Measurements from ENCODE around the gene RBMS1.

The RBMS1 gene

DNA sequence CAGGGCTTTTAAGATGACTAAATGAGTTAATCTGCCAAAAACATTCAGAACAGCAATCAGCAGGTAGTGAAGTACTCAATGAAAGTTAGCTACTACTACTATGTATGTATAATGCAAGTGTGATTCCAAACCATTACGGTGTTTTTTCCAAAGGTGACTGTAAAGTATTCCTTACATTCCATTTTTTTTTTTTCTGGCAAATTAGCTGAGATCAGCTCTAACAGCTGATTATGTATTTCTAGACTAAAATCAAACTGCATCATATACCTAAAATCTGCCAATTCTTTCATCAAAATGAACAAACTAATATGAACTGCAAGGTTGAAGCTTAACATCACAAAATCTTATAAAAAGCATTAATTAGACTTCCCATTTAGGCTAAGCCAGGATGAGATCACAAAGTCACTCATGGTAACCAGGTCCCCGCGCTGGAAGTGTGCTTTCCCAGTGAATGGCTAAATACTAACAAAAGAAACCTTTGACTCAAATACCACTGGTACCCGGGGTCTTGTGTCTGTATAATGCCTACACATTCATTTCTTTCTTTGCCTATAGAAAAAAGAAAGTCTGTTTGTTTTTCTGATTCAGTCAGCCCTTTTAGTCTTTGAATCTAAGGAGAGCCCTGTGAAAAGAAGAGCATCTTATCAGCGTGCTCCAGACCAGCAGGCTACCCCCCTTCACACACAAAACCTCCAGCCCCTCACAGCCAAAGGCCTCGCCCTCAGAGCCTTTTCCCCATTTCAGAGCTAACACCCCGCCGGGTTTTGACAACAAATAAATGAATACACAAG, 88.3 kb downstream of the RBMS1 start:
- peaks cover 4% of the 10 kb centered on the region; the same call in 1 of the 2 replicates for H3F3A ChIP-seq (ENCODE audit: control insufficient read depth, insufficient read depth)
- H4K20me1 ChIP-seq (ENCODE audit: control insufficient read depth, insufficient read depth, low read depth, low read length): no peaks in the 10 kb centered on the region
- TF ChIP-seq EZH2phosphoT487 (IDR thresholded peaks at IDR 0.05; ENCODE audit: borderline replicate concordance, low read length): no peak
- TF ChIP-seq, protein P1, sequence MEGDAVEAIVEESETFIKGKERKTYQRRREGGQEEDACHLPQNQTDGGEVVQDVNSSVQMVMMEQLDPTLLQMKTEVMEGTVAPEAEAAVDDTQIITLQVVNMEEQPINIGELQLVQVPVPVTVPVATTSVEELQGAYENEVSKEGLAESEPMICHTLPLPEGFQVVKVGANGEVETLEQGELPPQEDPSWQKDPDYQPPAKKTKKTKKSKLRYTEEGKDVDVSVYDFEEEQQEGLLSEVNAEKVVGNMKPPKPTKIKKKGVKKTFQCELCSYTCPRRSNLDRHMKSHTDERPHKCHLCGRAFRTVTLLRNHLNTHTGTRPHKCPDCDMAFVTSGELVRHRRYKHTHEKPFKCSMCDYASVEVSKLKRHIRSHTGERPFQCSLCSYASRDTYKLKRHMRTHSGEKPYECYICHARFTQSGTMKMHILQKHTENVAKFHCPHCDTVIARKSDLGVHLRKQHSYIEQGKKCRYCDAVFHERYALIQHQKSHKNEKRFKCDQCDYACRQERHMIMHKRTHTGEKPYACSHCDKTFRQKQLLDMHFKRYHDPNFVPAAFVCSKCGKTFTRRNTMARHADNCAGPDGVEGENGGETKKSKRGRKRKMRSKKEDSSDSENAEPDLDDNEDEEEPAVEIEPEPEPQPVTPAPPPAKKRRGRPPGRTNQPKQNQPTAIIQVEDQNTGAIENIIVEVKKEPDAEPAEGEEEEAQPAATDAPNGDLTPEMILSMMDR (IDR thresholded peaks at IDR 0.05; ENCODE audit: low read depth, low read length, poor library complexity, severe bottlenecking): no peak
- no peaks in the 10 kb centered on the region for H3K36me3 ChIP-seq (ENCODE audit: control insufficient read depth, low read length)
- no peaks in the 10 kb centered on the region for H3K79me2 ChIP-seq (ENCODE audit: control insufficient read depth, low read length)
- no peaks in the 10 kb centered on the region for H3K9me2 ChIP-seq (replicated peaks; ENCODE audit: control insufficient read depth, low read length)
- peaks cover 16% of the 10 kb centered on the region for H3K4me1 ChIP-seq (ENCODE audit: control insufficient read depth, low read length)
- H3K27me3 ChIP-seq (ENCODE audit: control insufficient read depth, low read length): peaks cover 13% of the 10 kb centered on the region
- no peaks in the 10 kb centered on the region for H3K9me3 ChIP-seq (ENCODE audit: control insufficient read depth, insufficient read depth, low read length)
- H3K4me2 ChIP-seq (ENCODE audit: low read length): no peak overlapping the region
- H3K4me3 ChIP-seq (ENCODE audit: low read length): no peak overlapping the region
- no peak overlapping the region for H3K27ac ChIP-seq (ENCODE audit: low read depth, low read length)

- Histone ChIP-seq H3K9me2 (replicated peaks; ENCODE audit: control insufficient read depth, low read length) (no peaks in the 10 kb centered on the region), H3F3A (ENCODE audit: control insufficient read depth, insufficient read depth) (no peaks in the 10 kb centered on the region; the same call in 1 of the 2 replicates), H3K27ac (ENCODE audit: low read depth, low read length) (no peak overlapping the region), H3K79me2 (ENCODE audit: control insufficient read depth, low read length) (no peaks in the 10 kb centered on the region), H4K20me1 (ENCODE audit: control insufficient read depth, insufficient read depth, low read depth, low read length) (no peaks in the 10 kb centered on the region), H3K4me1 (ENCODE audit: control insufficient read depth, low read length) (peaks cover 16% of the 10 kb centered on the region), H3K4me3 (ENCODE audit: low read length) (no peak overlapping the region), H3K9me3 (ENCODE audit: control insufficient read depth, insufficient read depth, low read length) (no peaks in the 10 kb centered on the region), H3K27me3 (ENCODE audit: control insufficient read depth, low read length) (peaks cover 3% of the 10 kb centered on the region), H3K4me2 (ENCODE audit: low read length) (no peak overlapping the region), H3K36me3 (ENCODE audit: control insufficient read depth, low read length) (no peaks in the 10 kb centered on the region)
- TF ChIP-seq, protein P1 (IDR thresholded peaks at IDR 0.05; ENCODE audit: low read depth, low read length, poor library complexity, severe bottlenecking): no peak
- TF ChIP-seq EZH2phosphoT487 (IDR thresholded peaks at IDR 0.05; ENCODE audit: borderline replicate concordance, low read length): no peak
Measured at GRCh38 chr2:160402997-160403979, 90.3 kb downstream of the RBMS1 start.

- no peak overlapping the region for H3K27ac ChIP-seq (ENCODE audit: low read depth, low read length)
- H3F3A ChIP-seq (ENCODE audit: control insufficient read depth, insufficient read depth): no peaks in the 10 kb centered on the region; the same call in 1 of the 2 replicates
- peaks cover 16% of the 10 kb centered on the region for H3K4me1 ChIP-seq (ENCODE audit: control insufficient read depth, low read length)
- TF ChIP-seq, protein P1 (IDR thresholded peaks at IDR 0.05; ENCODE audit: low read depth, low read length, poor library complexity, severe bottlenecking): no peak
- TF ChIP-seq EZH2phosphoT487 (IDR thresholded peaks at IDR 0.05; ENCODE audit: borderline replicate concordance, low read length): no peak
- no peaks in the 10 kb centered on the region for H4K20me1 ChIP-seq (ENCODE audit: control insufficient read depth, insufficient read depth, low read depth, low read length)
- no peaks in the 10 kb centered on the region for H3K36me3 ChIP-seq (ENCODE audit: control insufficient read depth, low read length)
- H3K4me3 ChIP-seq (ENCODE audit: low read length): no peak overlapping the region
- no peaks in the 10 kb centered on the region for H3K27me3 ChIP-seq (ENCODE audit: control insufficient read depth, low read length)
- H3K9me3 ChIP-seq (ENCODE audit: control insufficient read depth, insufficient read depth, low read length): no peaks in the 10 kb centered on the region
- no peak overlapping the region for H3K4me2 ChIP-seq (ENCODE audit: low read length)
- no peaks in the 10 kb centered on the region for H3K9me2 ChIP-seq (replicated peaks; ENCODE audit: control insufficient read depth, low read length)
- no peaks in the 10 kb centered on the region for H3K79me2 ChIP-seq (ENCODE audit: control insufficient read depth, low read length)
Measured at GRCh38 chr2:160402501-160402900, 91.1 kb downstream of the RBMS1 start.

Measured in DOHH2 (cell line).